ENCODE results near the gene PCDHGB2.

The PCDHGB2 gene

DNA sequence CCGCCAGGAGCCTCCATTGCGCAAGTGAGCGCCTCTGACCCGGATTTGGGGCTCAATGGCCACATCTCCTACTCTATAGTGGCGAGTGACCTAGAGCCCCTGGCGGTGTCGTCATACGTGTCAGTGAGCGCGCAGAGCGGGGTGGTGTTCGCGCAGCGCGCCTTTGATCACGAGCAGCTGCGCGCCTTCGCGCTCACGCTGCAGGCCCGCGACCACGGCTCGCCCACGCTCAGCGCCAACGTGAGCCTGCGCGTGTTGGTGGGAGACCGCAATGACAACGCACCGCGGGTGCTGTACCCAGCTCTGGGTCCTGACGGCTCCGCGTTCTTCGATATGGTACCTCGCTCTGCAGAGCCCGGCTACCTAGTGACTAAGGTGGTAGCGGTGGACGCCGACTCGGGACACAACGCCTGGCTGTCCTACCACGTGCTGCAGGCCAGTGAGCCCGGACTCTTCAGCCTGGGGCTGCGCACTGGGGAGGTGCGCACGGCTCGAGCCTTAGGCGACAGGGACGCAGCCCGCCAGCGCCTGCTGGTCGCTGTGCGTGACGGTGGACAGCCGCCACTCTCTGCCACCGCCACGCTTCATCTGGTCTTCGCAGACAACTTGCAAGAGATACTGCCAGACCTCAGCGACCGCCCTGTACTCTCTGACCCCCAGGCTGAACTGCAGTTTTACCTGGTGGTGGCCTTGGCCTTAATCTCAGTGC, 50.0 kb downstream of the PCDHGB2 start:
- TF ChIP-seq SPI1 (IDR thresholded peaks at IDR 0.05; ENCODE audit: borderline replicate concordance, low read depth), result no peak
- TF ChIP-seq, protein P1, sequence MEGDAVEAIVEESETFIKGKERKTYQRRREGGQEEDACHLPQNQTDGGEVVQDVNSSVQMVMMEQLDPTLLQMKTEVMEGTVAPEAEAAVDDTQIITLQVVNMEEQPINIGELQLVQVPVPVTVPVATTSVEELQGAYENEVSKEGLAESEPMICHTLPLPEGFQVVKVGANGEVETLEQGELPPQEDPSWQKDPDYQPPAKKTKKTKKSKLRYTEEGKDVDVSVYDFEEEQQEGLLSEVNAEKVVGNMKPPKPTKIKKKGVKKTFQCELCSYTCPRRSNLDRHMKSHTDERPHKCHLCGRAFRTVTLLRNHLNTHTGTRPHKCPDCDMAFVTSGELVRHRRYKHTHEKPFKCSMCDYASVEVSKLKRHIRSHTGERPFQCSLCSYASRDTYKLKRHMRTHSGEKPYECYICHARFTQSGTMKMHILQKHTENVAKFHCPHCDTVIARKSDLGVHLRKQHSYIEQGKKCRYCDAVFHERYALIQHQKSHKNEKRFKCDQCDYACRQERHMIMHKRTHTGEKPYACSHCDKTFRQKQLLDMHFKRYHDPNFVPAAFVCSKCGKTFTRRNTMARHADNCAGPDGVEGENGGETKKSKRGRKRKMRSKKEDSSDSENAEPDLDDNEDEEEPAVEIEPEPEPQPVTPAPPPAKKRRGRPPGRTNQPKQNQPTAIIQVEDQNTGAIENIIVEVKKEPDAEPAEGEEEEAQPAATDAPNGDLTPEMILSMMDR (IDR thresholded peaks at IDR 0.05; ENCODE audit: insufficient read depth, low read length), result no peak
- Histone ChIP-seq H3K27ac (replicated peaks) (no peak overlapping the region), H3K27me3 (ENCODE audit: insufficient read depth, poor library complexity, severe bottlenecking) (peaks cover 3% of the 10 kb centered on the region), H3K4me3 (replicated peaks; ENCODE audit: insufficient read depth, low read length) (no peak overlapping the region)
- DNase-seq (ENCODE audit: low read depth in 1 of 2, low spot score in 1 of 2), result no peak

- H3K27ac ChIP-seq (replicated peaks), result no peak overlapping the region
Measured at GRCh38 chr5:141411575-141411974, 51.8 kb downstream of the PCDHGB2 start.

More at GRCh38 chr5:141411575-141411974, 51.8 kb downstream of the PCDHGB2 start:
- TF ChIP-seq POLR2AphosphoS5 (IDR thresholded peaks at IDR 0.05; ENCODE audit: low read depth), result no peak
- TF ChIP-seq, protein P1 (IDR thresholded peaks at IDR 0.05; ENCODE audit: insufficient read depth, low read length), result no peak
- TF ChIP-seq GABPA (IDR thresholded peaks at IDR 0.05; ENCODE audit: low read depth), result no peak
- TF ChIP-seq SPI1 (IDR thresholded peaks at IDR 0.05; ENCODE audit: borderline replicate concordance, low read depth), result no peak
- TF ChIP-seq, protein P2, sequence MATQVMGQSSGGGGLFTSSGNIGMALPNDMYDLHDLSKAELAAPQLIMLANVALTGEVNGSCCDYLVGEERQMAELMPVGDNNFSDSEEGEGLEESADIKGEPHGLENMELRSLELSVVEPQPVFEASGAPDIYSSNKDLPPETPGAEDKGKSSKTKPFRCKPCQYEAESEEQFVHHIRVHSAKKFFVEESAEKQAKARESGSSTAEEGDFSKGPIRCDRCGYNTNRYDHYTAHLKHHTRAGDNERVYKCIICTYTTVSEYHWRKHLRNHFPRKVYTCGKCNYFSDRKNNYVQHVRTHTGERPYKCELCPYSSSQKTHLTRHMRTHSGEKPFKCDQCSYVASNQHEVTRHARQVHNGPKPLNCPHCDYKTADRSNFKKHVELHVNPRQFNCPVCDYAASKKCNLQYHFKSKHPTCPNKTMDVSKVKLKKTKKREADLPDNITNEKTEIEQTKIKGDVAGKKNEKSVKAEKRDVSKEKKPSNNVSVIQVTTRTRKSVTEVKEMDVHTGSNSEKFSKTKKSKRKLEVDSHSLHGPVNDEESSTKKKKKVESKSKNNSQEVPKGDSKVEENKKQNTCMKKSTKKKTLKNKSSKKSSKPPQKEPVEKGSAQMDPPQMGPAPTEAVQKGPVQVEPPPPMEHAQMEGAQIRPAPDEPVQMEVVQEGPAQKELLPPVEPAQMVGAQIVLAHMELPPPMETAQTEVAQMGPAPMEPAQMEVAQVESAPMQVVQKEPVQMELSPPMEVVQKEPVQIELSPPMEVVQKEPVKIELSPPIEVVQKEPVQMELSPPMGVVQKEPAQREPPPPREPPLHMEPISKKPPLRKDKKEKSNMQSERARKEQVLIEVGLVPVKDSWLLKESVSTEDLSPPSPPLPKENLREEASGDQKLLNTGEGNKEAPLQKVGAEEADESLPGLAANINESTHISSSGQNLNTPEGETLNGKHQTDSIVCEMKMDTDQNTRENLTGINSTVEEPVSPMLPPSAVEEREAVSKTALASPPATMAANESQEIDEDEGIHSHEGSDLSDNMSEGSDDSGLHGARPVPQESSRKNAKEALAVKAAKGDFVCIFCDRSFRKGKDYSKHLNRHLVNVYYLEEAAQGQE (IDR thresholded peaks at IDR 0.05; ENCODE audit: insufficient replicate concordance, low read depth), result no peak
- H3K4me3 ChIP-seq (replicated peaks; ENCODE audit: insufficient read depth, low read length), result no peak overlapping the region
- DNase-seq (ENCODE audit: low read depth in 1 of 2, low spot score in 1 of 2), result no peak
- peaks cover 3% of the 10 kb centered on the region for H3K27me3 ChIP-seq (ENCODE audit: insufficient read depth, poor library complexity, severe bottlenecking)

All from HL-60 (cell line).